Gastroesophageal sphincter (tissue), 4 donors: ENCODE measurements around the gene CASP8AP2. TPM values are rescaled to one million over a fixed set of nuclear protein-coding genes. Genes with fewer than 3 reads are reported as not detected.
"Not testable (repeated sequence)": the region's sequence is repeated elsewhere in the genome, so short reads cannot be mapped to it uniquely, and the experiment has no call there.

ENCODE experiments used
- ATAC-seq: fragments of 150-250 bp; one replicate; pipeline ENCODE4 v1.9.1; 2016; ENCODE audit warnings: mild to moderate bottlenecking, moderate library complexity
- H3K27ac ChIP-seq, 4 donors: fragments of 200-600 bp; sonication (generic) in 3 of 4; 1 replicate in 3 of 4; 2 replicates in 1 of 4; pipeline ENCODE4 v1.5.1; 2016 to 2019
- H3K27me3 ChIP-seq: fragments of 200-600 bp; sonication (generic); one replicate; pipeline ENCODE4 v1.5.1; 2019
- H3K36me3 ChIP-seq, 2 donors: fragments of 200-600 bp; sonication (generic); one replicate each; pipeline ENCODE4 v1.5.1; 2019; ENCODE audit warnings: control low read depth in 1 of 2
- H3K4me1 ChIP-seq, 3 donors: fragments of 200-600 bp; sonication (generic); 1 replicate in 2 of 3; 2 replicates in 1 of 3; pipeline ENCODE4 v1.5.1; 2016 to 2019; ENCODE audit warnings: control low read depth in 2 of 3
- H3K4me3 ChIP-seq, 2 donors: fragments of 200-600 bp; sonication (generic); one replicate each; pipeline ENCODE4 v1.5.1; 2019; ENCODE audit warnings: mild to moderate bottlenecking in 1 of 2, moderate library complexity in 1 of 2
- H3K9me3 ChIP-seq, 3 donors: fragments of 200-600 bp; sonication (generic); one replicate each; pipeline ENCODE4 v1.5.1; 2017 to 2019; ENCODE audit warnings: control low read depth in 2 of 3
- CTCF ChIP-seq, 4 experiments: fragments of 200-600 bp in 2 of 4; fragments of 450-650 bp in 2 of 4; sonication (generic) in 1 of 4; IDR thresholded peaks; one replicate each; pipeline ENCODE4 v1.5.1; 2017 to 2019; ENCODE audit warnings: antibody characterized with exemption in 4 of 4, mild to moderate bottlenecking in 2 of 4, moderate library complexity in 2 of 4
- EP300 ChIP-seq: sonication (generic); formaldehyde crosslinking; IDR thresholded peaks from one replicate; pipeline ENCODE4 v1.6.1; 2017; ENCODE audit warnings: antibody characterized with exemption, mild to moderate bottlenecking
- POLR2A ChIP-seq, 2 donors: fragments of 450-650 bp; IDR thresholded peaks; one replicate each; pipeline ENCODE4 v1.6.1; 2017; ENCODE audit warnings: antibody characterized with exemption in 2 of 2, mild to moderate bottlenecking in 2 of 2, moderate library complexity in 1 of 2
- POLR2AphosphoS5 ChIP-seq: sonication (generic); formaldehyde crosslinking; IDR thresholded peaks from one replicate; pipeline ENCODE4 v1.6.1; 2017; ENCODE audit warnings: antibody characterized with exemption
- WGBS, 2 donors: methylation state at CpG; one replicate each; pipeline ENCODE4 v1.1.5; 2018; ENCODE audit warnings: low coverage in 1 of 2; 5-methylcytosine and 5-hydroxymethylcytosine counted together
- total RNA-seq, 4 donors: library from RNA; depleted of rRNA; stranded (reverse); fragments of >200 nt; gene quantifications; one replicate each; pipeline ENCODE4 v1.1.0, GENCODE V29; 2016

The CASP8AP2 gene
- total RNA-seq, 4 donors from 2014 or later = 14.1 to 26.6 (median 20.4) TPM

GRCh38 chr6:89803271-89803670, 26.4 kb upstream of the CASP8AP2 start:
- WGBS, 2 donors = 89 to 95% methylated on average over 7 to 10 of the region's 10 CpGs
- Histone ChIP-seq H3K4me3 (no peak overlapping the region), H3K36me3 (peaks cover 0 to 49% of the 10 kb centered on the region in 2 donors), H3K27me3 (no peaks in the 10 kb centered on the region), H3K4me1 (no peaks in the 10 kb centered on the region), H3K27ac (no peak overlapping the region), H3K9me3 (no peaks in the 10 kb centered on the region)
- ATAC-seq = no peak
- TF ChIP-seq POLR2AphosphoS5 = no peak
- TF ChIP-seq POLR2A (IDR thresholded peaks at IDR 0.05) = no peak
- TF ChIP-seq CTCF (IDR thresholded peaks at IDR 0.05) = no peak
- TF ChIP-seq EP300 = no peak

GRCh38 chr6:89805814-89806371, 23.8 kb upstream of the CASP8AP2 start:
- peaks cover 0 to 25% of the 10 kb centered on the region in 2 donors for H3K36me3 ChIP-seq
- TF ChIP-seq CTCF (IDR thresholded peaks at IDR 0.05) (no peak), POLR2AphosphoS5 (no peak), POLR2A (IDR thresholded peaks at IDR 0.05) (no peak), EP300 (no peak)
- H3K4me1 ChIP-seq = no peaks in the 10 kb centered on the region
- H3K27ac ChIP-seq = no peak overlapping the region
- H3K4me3 ChIP-seq = no peak overlapping the region
- H3K27me3 ChIP-seq = no peaks in the 10 kb centered on the region
- no peaks in the 10 kb centered on the region for H3K9me3 ChIP-seq
- WGBS, 2 donors = 76 to 92% methylated on average over 2 to 5 of the region's 6 CpGs
- ATAC-seq = no peak

- Histone ChIP-seq H3K27me3 (no peaks in the 10 kb centered on the region), H3K36me3 (peaks cover 0 to 9% of the 10 kb centered on the region in 2 donors), H3K4me1 (no peaks in the 10 kb centered on the region), H3K27ac (no peak overlapping the region), H3K4me3 (no peak overlapping the region), H3K9me3 (no peaks in the 10 kb centered on the region)
- TF ChIP-seq POLR2A (IDR thresholded peaks at IDR 0.05) (no peak), CTCF (IDR thresholded peaks at IDR 0.05) (no peak), EP300 (no peak), POLR2AphosphoS5 (no peak)
- WGBS, 2 donors = 85 to 88% methylated on average over 3 of the region's 3 CpGs
- no peak for ATAC-seq
These were observed 22.1 kb upstream of the CASP8AP2 start for GRCh38 chr6:89807581-89807980.

- H3K4me1 ChIP-seq = peaks cover 0 to 18% (median 5%) of the 10 kb centered on the region in 3 donors
- 70 to 89% methylated on average over 2 to 3 of the region's 3 CpGs for WGBS, 2 donors
- ATAC-seq = not testable (repeated sequence)
These were observed 16.3 kb upstream of the CASP8AP2 start for GRCh38 chr6:89813422-89813821.

GRCh38 chr6:89817481-89817880, 12.2 kb upstream of the CASP8AP2 start:
- no peak for TF ChIP-seq POLR2A (IDR thresholded peaks at IDR 0.05)
- TF ChIP-seq CTCF (IDR thresholded peaks at IDR 0.05) = no peak
- TF ChIP-seq POLR2AphosphoS5 = no peak
- no peak for TF ChIP-seq EP300
- no peak for ATAC-seq
- 58 to 67% methylated on average over 3 of the region's 3 CpGs for WGBS, 2 donors
- no peak overlapping the region for H3K27ac ChIP-seq
- no peaks in the 10 kb centered on the region for H3K36me3 ChIP-seq
- H3K9me3 ChIP-seq = no peaks in the 10 kb centered on the region
- peaks cover 0 to 33% (median 9%) of the 10 kb centered on the region in 3 donors for H3K4me1 ChIP-seq
- no peak overlapping the region for H3K4me3 ChIP-seq
- H3K27me3 ChIP-seq = no peaks in the 10 kb centered on the region

More at GRCh38 chr6:89813422-89813821, 16.3 kb upstream of the CASP8AP2 start:
- not testable (repeated sequence) for H3K9me3 ChIP-seq, H3K27me3 ChIP-seq, H3K36me3 ChIP-seq, H3K4me3 ChIP-seq, H3K27ac ChIP-seq
